ENCODE data around the gene FASTKD3.
A peak's percentile ranks its signal among the peaks of the same experiment; 100 is the strongest.

Gene FASTKD3

GRCh38 chr5:7850395-7851239 lies 18.2 kb downstream of the FASTKD3 start, which contains the start of gene CFAP90:
TSS of gene CFAP90 (minus strand) at chr5:7851133. CDS start at chr5:7851021, 112 bp downstream.
- DNase-seq (ENCODE audit: low read depth in 2 of 2, low spot score in 1 of 2), result no peak

DNA sequence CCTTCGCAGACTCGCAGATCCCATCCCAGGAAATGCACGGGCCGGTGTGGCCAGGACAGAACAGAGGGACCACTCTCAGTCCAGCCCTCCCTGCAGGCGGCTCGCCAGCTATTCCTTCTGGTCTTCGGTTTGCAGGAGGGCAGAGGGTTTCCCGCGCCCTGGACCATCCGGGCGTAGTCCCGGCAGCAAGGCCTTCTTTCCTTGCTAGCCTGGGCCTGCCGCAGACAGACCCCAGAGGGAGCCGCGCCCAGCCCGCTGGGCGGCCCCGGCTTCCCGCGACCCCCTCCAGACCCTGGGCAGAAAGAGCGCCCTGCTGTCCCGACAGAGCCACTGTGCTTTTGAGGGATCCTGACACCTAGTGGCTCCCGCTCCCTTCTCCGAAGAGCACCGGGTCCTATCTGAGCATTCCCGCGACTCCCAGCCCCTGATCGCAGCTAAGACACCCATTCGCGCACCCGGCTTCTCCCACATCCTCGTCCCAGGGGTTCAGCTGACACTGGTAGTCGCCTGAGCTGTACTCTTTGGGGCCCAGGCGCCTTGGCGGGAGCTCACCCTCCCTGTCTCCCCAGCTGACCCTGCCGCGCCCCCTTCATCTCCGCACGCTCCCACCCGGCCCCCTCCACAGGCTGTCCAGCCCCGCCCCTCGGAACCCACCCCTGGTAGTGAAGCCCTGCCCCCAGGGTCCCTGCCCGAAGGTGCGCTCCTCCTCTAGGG lies 19.0 kb downstream of the FASTKD3 start:
- DNase-seq (ENCODE audit: low read depth in 2 of 2, low spot score in 1 of 2), result no peak

- no peak for DNase-seq (ENCODE audit: low read depth in 2 of 2, low spot score in 1 of 2)
Measured at GRCh38 chr5:7848296-7848695, 20.5 kb downstream of the FASTKD3 start.

DNA sequence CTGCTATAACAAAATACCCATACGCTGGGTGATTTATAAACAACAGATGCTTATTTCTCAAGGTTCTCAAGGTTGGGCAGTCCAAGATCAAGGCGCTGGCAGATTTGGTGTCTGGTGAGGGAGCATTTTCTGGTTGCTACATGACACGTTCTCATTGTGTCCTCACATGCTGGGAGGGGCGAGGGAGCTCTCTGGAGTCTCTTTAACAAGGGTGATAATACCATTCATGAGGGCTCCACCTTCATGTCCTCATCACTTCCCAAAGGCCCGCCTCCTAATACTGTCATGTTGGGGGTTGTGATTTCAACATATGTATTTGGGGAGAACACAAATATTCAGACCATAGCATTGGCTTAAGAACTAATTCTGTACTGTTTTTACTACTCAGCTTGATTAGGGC lies 22.5 kb downstream of the FASTKD3 start:
- no peak for DNase-seq (ENCODE audit: low read depth in 2 of 2, low spot score in 1 of 2)

- no peak for DNase-seq (ENCODE audit: low read depth in 2 of 2, low spot score in 1 of 2)
Measured at GRCh38 chr5:7845557-7845956, 23.3 kb downstream of the FASTKD3 start.

- no peak for DNase-seq (ENCODE audit: low read depth in 2 of 2, low spot score in 1 of 2)
Measured at GRCh38 chr5:7844901-7845300, 23.9 kb downstream of the FASTKD3 start.

DNA sequence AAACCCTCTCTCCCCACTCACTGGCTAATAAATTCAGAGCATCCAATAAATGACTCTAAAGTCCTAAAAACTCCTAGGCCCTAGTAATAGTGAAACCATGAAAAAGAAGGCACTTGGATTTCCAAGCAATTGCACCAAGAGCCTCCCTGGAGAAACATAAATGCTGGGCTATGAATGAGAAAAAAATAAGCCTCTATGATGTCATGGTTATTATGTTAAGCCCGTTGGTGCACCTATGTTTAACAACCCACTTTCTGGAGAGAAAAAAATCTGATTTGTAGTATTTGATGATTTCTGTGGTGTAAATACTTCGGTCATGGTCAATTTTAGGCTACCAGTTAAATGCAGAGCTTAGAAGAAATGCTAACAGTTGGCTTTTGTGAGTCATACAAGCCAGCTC lies 26.3 kb downstream of the FASTKD3 start:
- no peak for DNase-seq (ENCODE audit: low read depth in 2 of 2, low spot score in 1 of 2)

- no peak for DNase-seq (ENCODE audit: low read depth in 2 of 2, low spot score in 1 of 2)
Measured at GRCh38 chr5:7837403-7837802, 31.4 kb downstream of the FASTKD3 start.

GRCh38 chr5:7834982-7835381 lies 33.8 kb downstream of the FASTKD3 start:
- no peak for DNase-seq (ENCODE audit: low read depth in 2 of 2, low spot score in 1 of 2)

GRCh38 chr5:7828269-7828668 lies 40.6 kb downstream of the FASTKD3 start:
- DNase-seq (ENCODE audit: low read depth in 2 of 2, low spot score in 1 of 2), result no peak

DNA sequence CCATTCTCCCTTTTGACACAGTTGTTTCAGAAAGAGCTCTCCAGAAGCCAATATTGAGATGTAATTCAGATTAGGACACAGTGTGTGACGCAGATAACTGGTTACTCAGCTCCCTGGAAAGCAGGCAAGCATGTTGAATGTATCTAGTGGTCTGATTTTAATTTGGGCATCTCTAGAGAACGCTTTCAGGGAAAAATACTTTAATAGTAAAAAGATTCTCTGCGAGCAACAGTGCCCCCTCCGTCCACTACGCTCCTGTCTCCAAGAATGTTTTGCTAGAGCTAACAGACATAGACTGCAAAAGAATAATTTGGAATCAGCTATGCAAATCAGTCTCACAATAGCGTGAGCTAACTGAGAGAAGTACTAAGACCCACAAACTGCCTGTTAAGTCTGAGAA lies 41.2 kb downstream of the FASTKD3 start:
- DNase-seq (ENCODE audit: low read depth in 2 of 2, low spot score in 1 of 2), result no peak

- DNase-seq (ENCODE audit: low read depth in 2 of 2, low spot score in 1 of 2), result no peak
Measured at GRCh38 chr5:7825630-7826029, 43.2 kb downstream of the FASTKD3 start.

DNA sequence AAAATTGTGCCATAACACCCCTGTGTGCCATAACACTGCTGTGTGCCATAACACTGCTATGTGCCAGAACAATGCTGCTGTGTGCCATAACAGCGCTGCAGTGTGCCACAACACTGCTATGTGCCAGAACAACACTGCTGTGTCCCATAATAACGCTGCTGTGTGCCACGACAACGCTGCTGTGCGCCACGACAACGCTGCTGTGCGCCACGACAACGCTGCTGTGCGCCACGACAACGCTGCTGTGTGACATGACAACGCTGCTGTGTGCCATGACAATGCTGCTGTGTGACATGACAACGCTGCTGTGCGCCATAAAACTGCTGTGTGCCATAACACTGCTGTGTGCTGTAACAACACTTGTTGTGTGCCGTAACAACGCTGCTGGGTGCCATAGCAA lies 43.8 kb downstream of the FASTKD3 start:
- DNase-seq (ENCODE audit: low read depth in 2 of 2, low spot score in 1 of 2), result no peak

DNA sequence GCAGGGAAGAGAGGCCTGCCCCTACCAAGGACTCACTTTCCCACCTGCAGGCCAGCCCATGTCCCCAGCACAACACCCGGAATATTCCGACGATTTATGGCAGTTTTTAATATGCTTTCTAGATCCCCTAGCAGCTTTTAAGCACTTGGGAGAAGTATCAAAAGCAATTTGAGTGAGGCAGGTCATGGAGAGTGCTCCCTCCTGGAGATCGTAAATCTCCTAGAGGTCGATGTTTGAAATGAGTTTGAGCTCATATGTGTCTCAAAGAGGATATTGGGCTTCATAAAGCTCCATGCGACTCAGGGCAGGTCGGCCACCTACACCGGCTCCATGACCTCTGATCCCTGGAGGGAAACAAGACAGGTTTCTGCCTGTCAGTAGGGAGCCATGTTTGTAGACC lies 45.2 kb downstream of the FASTKD3 start:
- no peak for DNase-seq (ENCODE audit: low read depth in 2 of 2, low spot score in 1 of 2)

GRCh38 chr5:7822449-7822848 lies 46.4 kb downstream of the FASTKD3 start:
- no peak for DNase-seq (ENCODE audit: low read depth in 2 of 2, low spot score in 1 of 2)

DNA sequence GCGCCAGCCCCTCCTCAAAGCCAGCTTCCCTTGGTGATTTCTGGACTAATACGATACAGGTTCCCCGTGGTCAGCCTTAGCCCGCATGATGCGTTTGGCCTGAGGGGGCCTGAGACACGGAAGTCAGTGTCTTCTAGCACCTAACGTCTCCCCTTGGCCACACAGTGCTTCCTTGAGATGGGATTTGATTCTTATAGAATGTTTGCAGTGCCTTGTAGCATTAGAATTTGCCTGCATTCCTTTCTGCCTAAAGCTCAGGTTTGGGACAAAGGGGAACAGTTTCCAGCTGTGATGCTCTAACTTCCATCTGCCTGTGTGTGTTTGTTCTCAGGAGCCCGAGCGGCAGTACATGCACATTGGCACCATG lies 52.3 kb downstream of the FASTKD3 start:
- no peak for DNase-seq (ENCODE audit: low read depth in 2 of 2, low spot score in 1 of 2)

DNA sequence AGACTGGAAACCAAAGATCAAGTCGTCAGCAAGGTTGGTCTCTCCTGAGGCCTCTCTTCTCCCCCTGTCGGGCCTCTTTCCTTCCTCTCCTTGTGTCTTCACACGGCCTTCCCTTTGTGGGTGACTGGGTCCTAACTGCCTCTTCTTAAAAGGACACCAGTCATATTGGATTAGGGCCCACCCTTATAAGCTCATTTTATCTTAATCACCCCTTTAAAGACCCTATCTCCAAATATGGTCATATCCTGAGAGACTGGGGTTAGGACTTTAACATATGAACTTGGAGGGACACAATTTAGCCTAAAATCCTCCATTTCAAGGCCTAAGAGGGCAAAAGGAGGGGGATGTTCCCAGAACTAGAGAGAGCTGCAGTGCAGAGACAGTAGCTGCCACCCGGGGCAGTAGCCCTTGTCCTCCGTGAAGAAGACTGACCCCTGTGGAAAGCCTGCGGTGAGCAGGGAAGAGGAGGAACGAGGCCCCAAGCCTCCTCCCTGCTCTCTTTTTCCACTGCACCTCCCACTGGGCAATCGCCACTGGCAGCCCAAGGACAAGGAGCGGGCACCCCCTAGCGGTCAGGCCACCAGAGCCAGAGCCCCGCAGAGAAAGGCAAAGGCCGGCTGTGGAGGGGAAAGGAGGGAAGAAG lies 52.8 kb downstream of the FASTKD3 start:
- peak in 1 of 2 donors; percentile 44 for DNase-seq (ENCODE audit: low read depth in 2 of 2, low spot score in 1 of 2)

- DNase-seq (ENCODE audit: low read depth in 2 of 2, low spot score in 1 of 2), result no peak
Measured at GRCh38 chr5:7814816-7815215, 54.0 kb downstream of the FASTKD3 start.

GRCh38 chr5:7813576-7813975 lies 55.3 kb downstream of the FASTKD3 start:
- DNase-seq (ENCODE audit: low read depth in 2 of 2, low spot score in 1 of 2), result no peak

GRCh38 chr5:7813007-7813406 lies 55.8 kb downstream of the FASTKD3 start:
- no peak for DNase-seq (ENCODE audit: low read depth in 2 of 2, low spot score in 1 of 2)

- no peak for DNase-seq (ENCODE audit: low read depth in 2 of 2, low spot score in 1 of 2)
Measured at GRCh38 chr5:7811715-7812114, 57.1 kb downstream of the FASTKD3 start.
